ENCODE data around the gene SUPT4H1.

The SUPT4H1 gene

GRCh38 chr17:58304750-58305486 is 47.1 kb downstream of the SUPT4H1 start:
- Histone ChIP-seq H3K9ac (ENCODE audit: low read depth, low read length) (no peak overlapping the region), H3K4me2 (ENCODE audit: insufficient read depth, low read length) (no peak overlapping the region), H2AFZ (ENCODE audit: low read depth, low read length) (peak overlapping the region; percentile 57; the same call in 1 of the 2 replicates), H3K79me2 (ENCODE audit: insufficient read depth, low read length) (no peaks in the 10 kb centered on the region), H3K27ac (ENCODE audit: low read length) (peak overlapping the region; percentile 49; the same call in 1 of the 2 replicates), H4K20me1 (ENCODE audit: insufficient read depth, low read length) (peaks cover 6% of the 10 kb centered on the region; the same call in 1 of the 2 replicates), H3K36me3 (ENCODE audit: insufficient read depth, low read length) (0 out of 2 replicates have a peak, but pooled peaks cover 7% of the 10 kb centered on the region), H3K4me1 (ENCODE audit: insufficient read depth, low read length) (no peaks in the 10 kb centered on the region), H3K9me3 (ENCODE audit: insufficient read depth, low read length, severe bottlenecking) (no peaks in the 10 kb centered on the region), H3K4me3 (ENCODE audit: low read depth in 1 of 2, low read length in 2 of 2) (no peak overlapping the region), H3K27me3 (ENCODE audit: insufficient read depth, low read length, poor library complexity) (no peaks in the 10 kb centered on the region)
- ATAC-seq (ENCODE audit: insufficient read depth, low read depth) (no peak), DNase-seq (peak; percentile 3)
- no peak for TF ChIP-seq CTCF (IDR thresholded peaks at IDR 0.05; ENCODE audit: borderline replicate concordance, extremely low read depth, low read length, poor library complexity, severe bottlenecking)
- no peak for TF ChIP-seq EZH2 (IDR thresholded peaks at IDR 0.05; ENCODE audit: borderline replicate concordance, low read depth, low read length, severe bottlenecking)

GRCh38 chr17:58303971-58304749 is 47.8 kb downstream of the SUPT4H1 start:
- 0 out of 2 replicates have a peak, but pooled peaks cover 7% of the 10 kb centered on the region for H3K36me3 ChIP-seq (ENCODE audit: insufficient read depth, low read length)
- ATAC-seq (ENCODE audit: insufficient read depth, low read depth): peak; percentile 82
- peak; percentile 72 for DNase-seq
- peak overlapping the region; percentile 49; the same call in 1 of the 2 replicates for H3K27ac ChIP-seq (ENCODE audit: low read length)
- peak overlapping the region; percentile 57 for H2AFZ ChIP-seq (ENCODE audit: low read depth, low read length)
- H3K9ac ChIP-seq (ENCODE audit: low read depth, low read length): no peak overlapping the region
- no peaks in the 10 kb centered on the region for H3K27me3 ChIP-seq (ENCODE audit: insufficient read depth, low read length, poor library complexity)
- H3K79me2 ChIP-seq (ENCODE audit: insufficient read depth, low read length): no peaks in the 10 kb centered on the region
- TF ChIP-seq EZH2 (IDR thresholded peaks at IDR 0.05; ENCODE audit: borderline replicate concordance, low read depth, low read length, severe bottlenecking): no peak
- TF ChIP-seq CTCF (IDR thresholded peaks at IDR 0.05; ENCODE audit: borderline replicate concordance, extremely low read depth, low read length, poor library complexity, severe bottlenecking): peak; percentile 90
- H3K9me3 ChIP-seq (ENCODE audit: insufficient read depth, low read length, severe bottlenecking): no peaks in the 10 kb centered on the region
- peaks cover 4% of the 10 kb centered on the region; the same call in 1 of the 2 replicates for H4K20me1 ChIP-seq (ENCODE audit: insufficient read depth, low read length)
- no peak overlapping the region for H3K4me3 ChIP-seq (ENCODE audit: low read depth in 1 of 2, low read length in 2 of 2)
- no peak overlapping the region for H3K4me2 ChIP-seq (ENCODE audit: insufficient read depth, low read length)
- H3K4me1 ChIP-seq (ENCODE audit: insufficient read depth, low read length): no peaks in the 10 kb centered on the region

GRCh38 chr17:58302919-58303585 is 48.9 kb downstream of the SUPT4H1 start:
- ATAC-seq (ENCODE audit: insufficient read depth, low read depth): no peak
- Histone ChIP-seq H3K9ac (ENCODE audit: low read depth, low read length) (no peak overlapping the region), H3K36me3 (ENCODE audit: insufficient read depth, low read length) (0 out of 2 replicates have a peak, but pooled peaks cover 7% of the 10 kb centered on the region), H3K4me1 (ENCODE audit: insufficient read depth, low read length) (no peaks in the 10 kb centered on the region), H3K4me3 (ENCODE audit: low read depth in 1 of 2, low read length in 2 of 2) (no peak overlapping the region), H2AFZ (ENCODE audit: low read depth, low read length) (no peak overlapping the region), H3K27ac (ENCODE audit: low read length) (no peak overlapping the region), H4K20me1 (ENCODE audit: insufficient read depth, low read length) (no peaks in the 10 kb centered on the region), H3K4me2 (ENCODE audit: insufficient read depth, low read length) (no peak overlapping the region), H3K27me3 (ENCODE audit: insufficient read depth, low read length, poor library complexity) (no peaks in the 10 kb centered on the region), H3K9me3 (ENCODE audit: insufficient read depth, low read length, severe bottlenecking) (no peaks in the 10 kb centered on the region), H3K79me2 (ENCODE audit: insufficient read depth, low read length) (no peaks in the 10 kb centered on the region)
- DNase-seq: peak; percentile 5
- TF ChIP-seq CTCF (IDR thresholded peaks at IDR 0.05; ENCODE audit: borderline replicate concordance, extremely low read depth, low read length, poor library complexity, severe bottlenecking) (no peak), EZH2 (IDR thresholded peaks at IDR 0.05; ENCODE audit: borderline replicate concordance, low read depth, low read length, severe bottlenecking) (no peak)
